GM19351 (cell line): ENCODE data around the gene CLEC1B.
"Not testable (repeated sequence)": the region's sequence is repeated elsewhere in the genome, so short reads cannot be mapped to it uniquely, and the experiment has no call there.

ENCODE experiments used
- ATAC-seq: cut with Tn5 transposase; IDR thresholded peaks from one replicate; pipeline ENCODE4 v1.9.1; 2021; ENCODE audit warnings: mild to moderate bottlenecking, moderate library complexity; ENCODE audit not compliant: unreplicated experiment

CLEC1B gene

DNA sequence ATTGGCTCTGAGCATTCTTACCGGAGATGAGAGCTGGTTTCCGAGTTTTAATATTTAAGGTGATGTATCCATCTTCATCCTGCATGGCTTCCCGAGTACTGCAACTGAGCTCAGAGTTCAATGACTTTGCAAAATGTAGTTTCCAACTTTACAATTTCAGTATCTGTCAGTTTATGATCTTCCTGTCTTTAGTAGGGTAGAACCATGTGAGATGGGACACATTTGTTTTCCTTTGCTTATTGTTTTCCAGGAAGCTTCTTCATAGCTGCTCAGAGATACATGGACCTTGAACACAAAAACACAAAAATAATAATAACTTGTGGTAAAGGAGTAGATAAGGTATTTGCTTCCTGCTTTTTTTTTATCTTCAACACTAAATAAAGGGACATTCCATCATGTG is at the start of gene CLEC1B:
CLEC1B (minus strand) TSS at position 106 of the 400 bp plus-strand sequence; CDS start at position 85, 21 bp downstream.
- ATAC-seq: no peak

DNA sequence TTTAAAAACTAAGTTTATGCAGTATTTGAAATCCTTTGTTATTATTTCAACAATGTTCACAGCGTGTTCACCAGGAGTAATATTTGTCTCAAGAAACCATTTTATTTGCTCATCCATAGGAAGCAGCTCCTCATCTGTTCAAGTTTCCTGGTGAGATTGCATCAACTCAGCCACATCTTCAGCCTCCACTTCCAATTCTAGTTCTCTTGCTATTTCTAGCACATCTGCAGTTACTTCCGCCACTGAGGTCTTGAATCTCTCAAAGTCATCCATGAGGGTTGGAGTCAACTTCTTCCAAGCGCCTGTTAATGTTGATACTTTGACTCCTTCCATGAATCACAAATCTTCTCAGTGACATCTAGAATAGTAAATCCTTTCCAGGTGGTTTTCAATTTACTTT is 49.6 kb upstream of the CLEC1B start:
- no peak for ATAC-seq

DNA sequence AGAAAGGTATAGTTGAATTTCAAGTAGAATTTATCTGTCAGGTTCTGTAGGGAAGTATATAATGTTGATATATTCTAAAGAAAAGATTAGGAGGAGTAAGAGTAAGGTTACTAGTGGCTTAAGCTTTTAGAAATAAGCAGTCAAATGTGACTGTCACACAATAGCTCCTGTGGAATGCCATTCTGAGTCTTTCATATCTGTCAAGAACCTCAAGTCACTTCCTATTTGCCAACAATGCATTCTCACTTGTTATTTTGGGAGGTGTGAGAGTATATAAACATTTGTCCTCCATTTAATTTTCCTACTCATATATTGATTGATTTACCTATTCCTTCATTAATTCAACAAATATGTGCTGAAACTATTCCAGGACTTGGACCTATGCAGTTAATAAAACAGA is 43.2 kb upstream of the CLEC1B start:
- ATAC-seq: no peak

DNA sequence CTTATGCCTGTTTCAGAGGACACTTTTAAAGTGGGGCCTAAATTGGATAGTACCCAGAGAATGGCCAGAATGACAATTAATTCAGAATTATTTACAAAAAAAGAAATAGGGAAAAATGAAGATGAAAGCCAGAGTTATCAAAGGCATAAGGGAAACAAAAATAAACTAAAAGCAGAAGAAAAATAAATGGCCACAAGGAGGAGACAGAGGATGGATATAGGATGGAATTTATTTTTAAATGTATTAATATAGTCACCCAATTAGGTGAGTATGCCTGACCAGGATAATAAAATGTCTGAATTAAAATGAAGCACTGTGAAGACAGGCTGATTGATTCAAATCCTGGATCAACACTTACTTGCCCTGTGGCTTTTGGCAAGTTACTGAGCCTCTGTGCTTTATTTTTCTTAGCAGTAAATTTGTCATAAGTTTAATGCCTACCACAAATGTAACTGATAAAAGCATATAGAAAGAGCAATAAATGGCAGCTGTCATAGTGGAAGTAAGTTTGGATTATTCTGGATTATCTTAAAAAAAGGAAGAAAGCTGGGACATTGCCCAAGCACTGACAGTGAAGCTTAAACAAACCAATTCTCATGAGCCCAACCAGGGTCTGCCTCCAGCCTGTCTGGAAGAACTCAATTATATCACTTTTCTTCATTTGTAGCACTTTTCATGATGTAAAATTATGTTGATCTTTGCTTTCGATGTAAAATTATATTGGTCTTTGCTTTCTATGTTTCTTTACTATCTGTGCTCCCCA is 35.0 kb upstream of the CLEC1B start:
- ATAC-seq: no peak

DNA sequence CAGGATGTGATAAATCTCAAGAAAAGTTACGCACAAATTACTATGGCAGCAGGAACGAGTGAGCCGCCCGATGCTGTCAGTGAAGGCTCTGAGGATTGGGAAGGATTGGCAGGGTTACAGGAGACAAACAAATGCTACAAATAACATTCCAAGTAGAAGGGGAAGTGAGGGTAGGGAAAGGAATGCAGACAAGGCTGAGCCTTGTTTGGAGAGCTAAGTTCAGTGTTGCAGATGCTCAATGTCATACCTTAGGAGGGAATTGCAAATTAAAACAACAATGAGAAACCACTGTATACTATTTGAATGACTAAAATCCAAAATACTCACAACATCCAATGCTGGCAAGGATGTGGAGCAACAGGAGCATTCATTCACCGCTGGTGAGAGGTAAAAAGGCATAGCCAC is 32.9 kb upstream of the CLEC1B start:
- ATAC-seq: no peak

DNA sequence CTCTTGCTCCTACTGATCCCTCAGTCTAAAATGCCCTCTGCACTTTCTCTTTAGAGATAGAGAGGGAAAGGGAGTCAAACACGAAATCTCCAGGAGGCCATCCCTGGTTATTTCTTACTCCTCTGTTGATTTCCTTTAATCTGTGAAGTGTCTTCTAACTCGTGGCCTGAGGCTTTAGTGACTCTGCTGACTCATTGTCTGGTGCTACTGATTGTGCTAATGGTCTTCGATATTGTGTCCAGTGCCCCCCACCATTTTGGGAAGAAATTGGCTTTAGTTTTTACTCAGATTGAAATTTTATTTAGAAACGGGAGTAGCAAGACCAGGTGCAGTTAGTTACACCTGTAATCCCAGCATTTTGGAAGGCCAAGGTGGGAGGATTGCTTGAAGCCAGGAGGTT is 32.4 kb upstream of the CLEC1B start:
- ATAC-seq: no peak

DNA sequence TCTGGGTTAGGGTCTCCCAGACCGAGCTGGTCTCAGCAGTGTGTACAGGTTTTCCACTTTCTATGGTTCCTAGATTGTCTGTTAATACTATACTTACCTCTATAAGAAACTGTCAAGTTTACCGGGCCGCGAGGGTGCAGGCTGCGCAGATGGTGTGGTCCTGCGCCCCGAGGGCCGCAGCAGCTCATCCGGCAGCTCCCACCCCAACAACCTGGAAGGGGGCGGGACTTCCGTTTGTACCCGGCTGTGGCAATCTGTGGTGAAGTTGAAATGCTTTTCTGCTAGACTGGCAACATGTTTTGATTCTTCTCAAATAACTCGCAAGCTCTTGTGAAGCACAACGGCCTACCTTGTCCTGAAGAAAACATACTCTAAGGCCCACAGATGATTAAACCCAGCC is 31.5 kb upstream of the CLEC1B start, which contains the start of gene CLEC9A:
CLEC9A (plus strand) TSS at position 237 of the 400 bp plus-strand sequence. CDS start 22,006 bp downstream, outside the sequence.
- ATAC-seq: no peak

DNA sequence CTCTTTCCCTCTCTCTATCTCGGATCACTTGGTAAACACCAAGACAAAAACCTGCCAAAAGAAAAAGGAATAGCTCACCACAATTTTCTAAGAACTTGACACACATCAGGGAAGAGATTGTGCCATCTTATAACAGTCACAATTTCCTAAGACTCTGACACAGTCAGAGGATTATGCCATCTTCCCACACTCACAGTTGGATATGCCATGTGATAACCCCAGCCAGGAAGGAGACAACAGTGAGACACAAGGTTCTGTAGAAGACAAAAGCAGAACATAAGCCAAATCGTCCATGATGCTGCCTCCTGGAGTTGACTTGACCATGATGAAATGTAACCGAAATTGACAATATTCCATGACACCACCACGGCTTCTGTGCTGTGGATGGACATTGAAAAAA is 28.8 kb upstream of the CLEC1B start:
- no peak for ATAC-seq

DNA sequence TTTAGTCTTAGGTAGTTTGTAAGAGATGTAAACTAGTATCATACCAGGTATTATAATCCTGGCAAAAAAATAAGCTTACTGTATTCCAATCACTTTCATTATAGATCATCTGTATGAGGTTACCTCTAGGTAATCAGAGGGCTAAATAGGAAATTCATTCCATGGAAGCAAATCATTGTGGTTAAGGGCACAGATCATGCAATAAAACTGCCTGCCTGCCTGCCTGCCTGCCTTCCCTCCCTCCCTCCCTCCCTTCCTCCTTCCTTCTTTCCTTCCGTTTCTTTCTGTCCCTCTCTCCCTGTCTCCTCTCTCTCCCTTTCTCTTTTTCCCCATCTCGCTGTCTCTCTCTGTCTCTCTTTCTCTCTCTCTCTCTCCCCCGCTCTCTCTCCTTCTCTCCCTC is 28.4 kb upstream of the CLEC1B start:
- no peak for ATAC-seq

DNA sequence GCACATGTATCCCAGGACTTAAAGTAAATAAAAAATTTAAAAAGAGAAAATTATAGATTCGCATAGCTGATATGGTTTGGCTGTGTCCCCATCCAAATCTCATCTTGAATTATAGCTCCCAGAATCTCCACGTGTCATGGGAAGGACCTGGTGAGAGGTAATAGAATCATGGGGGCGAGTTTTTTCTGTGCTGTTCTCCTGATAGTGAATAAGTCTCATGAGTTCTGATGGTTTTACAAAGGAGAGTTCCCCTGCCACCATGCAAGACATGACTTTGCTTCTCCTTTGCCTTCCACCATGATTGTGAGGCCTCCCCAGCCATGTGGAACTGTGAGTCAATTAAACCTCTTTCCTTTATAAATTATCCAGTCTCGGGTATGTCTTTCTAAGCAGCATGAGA is 27.7 kb upstream of the CLEC1B start:
- ATAC-seq: not testable (repeated sequence)

DNA sequence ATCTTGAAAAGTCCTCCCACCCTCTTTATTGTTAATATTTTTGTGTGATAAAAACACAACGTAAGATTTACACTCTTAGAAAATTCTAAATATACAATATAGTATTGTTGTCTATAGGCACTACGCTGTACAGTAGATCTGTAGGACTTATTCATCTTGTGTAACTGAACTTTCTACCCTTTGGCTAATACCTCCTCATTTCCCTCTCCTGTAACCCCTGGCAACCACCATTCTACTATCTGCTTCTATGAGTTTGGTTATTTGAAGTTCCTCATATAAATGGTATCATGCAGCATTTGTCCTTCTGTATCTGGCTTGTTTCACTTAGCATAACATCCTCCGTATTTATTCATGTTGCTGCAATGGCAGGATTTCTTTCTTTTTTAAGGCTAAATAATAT is 26.3 kb upstream of the CLEC1B start:
- ATAC-seq: no peak

DNA sequence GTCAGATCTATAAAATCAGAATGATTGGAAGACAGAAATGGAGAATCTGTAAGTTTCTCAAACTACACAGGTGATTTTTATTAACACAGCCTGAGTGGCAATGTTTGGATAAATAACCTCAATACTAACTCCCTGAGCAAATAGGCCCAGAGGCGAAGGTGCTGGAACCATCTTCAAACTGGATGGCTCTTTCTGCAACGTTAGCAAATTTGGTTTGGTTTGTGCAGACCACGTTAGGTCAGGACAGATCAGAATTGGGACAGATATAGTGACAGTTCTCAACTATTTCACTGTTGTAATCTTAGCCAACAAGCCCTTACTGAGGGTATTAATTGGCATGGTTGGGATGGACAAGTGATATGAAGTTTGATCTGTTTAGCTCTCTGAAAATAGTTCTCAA is 22.4 kb upstream of the CLEC1B start:
- no peak for ATAC-seq

DNA sequence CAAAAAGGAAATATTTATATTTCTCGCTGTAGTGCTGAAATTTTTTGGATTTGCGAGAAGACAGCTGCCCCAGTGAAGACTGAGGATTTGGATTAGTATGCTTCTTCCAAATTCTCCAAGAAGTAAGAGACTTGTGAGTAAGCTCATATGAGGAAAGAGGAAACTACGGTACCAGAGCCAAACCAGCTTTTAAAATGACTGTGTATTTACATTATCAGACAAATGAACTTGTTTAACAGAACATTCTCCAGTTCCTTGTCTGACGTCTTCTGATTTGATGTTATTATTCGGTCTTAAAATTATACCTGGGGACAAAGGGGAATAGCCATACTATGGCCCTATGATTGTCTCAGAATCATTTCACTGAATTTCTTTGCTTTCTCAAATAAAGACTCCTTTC is 19.5 kb upstream of the CLEC1B start:
- no peak for ATAC-seq

DNA sequence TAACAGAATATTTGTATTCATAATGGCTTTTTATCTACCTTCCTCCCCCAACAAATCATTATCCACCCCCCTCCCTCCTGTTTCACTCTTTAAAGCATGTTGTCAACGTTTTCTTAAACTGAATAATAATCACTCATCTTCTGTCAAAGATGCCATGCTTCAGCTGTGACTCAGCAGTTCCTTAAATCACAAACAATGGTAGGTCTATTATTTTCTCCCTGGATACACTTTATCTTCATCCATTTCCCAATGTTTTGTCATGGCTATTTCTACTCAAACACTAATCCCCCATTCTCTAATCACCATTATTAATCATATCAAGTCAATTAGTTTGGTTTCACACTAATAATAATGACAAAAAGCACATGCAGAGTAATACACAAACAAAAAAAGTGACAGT is 18.0 kb upstream of the CLEC1B start:
- ATAC-seq: no peak

DNA sequence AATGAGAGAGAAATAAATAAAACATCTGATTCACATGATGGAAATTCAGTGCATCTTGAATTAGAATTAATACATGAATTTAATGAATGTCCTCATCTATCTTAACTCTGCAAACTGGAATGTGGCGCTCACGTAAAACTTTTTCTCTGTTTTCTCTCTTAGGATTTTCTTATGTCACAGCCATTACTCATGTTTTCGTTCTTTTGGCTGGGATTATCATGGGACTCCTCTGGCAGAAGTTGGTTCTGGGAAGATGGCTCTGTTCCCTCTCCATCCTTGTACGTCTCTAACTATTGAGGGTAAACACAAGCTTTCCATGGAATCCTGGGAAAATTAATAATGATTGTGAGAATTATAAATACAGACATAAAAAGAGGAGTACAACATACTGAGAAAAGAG is 16.5 kb upstream of the CLEC1B start:
- no peak for ATAC-seq

DNA sequence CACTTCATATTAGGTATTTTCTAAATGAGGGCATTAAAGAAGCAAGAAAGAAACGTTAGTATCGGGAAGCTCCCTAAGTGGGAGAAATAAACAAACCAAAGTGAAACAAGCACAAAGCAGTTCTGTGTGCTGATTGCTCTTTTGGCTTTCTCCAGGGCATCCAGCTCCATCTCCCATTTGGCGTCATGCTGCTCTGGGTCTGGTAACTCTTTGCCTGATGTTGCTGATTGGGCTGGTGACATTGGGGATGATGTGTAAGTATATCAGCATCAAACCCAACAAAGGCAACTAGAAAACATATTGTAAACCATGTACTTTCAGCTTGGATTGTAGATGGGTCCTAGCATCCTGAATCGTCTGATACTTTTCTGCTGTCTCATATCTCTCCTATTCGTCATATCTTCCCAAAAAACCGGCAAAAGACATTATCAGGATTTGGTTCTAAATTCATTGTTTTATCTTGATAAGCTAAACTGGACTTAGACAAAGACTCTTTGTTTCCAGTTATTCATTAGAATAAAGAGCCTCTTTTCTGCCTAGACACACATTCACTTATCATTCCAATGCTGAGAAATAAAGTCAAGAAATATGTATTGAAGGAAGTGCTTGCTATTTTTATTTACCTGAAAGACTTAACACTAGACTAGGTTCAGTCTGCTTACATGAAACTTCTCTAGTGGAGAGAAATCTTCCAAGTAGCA is 13.9 kb upstream of the CLEC1B start:
- ATAC-seq: no peak

DNA sequence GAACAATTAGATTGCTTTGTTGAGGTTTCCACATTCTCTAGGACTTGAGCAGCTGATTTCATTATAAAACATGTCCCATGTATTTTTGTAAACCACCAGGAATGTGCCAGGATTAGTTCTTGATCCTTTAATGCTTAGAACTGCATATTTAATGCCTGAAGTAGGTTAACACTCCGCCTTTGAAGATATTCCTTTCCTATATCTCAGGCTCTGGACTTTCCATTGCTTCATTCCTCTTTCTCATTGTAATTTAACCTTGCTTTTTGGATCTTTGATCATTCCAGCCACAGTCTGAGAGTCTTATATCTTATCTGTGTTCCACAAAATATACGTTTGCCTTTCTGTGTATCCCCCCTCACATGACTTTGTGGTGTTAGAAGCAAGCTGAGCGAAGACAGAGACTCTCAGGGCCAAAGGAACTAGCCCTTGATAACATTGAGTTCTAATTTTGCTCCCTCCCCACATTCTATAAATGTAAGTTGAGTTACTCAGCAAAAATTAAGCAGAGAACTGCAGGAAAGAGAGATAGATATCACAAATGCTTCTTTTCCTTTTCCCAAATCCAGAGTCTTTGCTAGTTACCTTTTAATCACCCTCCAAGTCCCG is 2.4 kb upstream of the CLEC1B start:
- no peak for ATAC-seq

DNA sequence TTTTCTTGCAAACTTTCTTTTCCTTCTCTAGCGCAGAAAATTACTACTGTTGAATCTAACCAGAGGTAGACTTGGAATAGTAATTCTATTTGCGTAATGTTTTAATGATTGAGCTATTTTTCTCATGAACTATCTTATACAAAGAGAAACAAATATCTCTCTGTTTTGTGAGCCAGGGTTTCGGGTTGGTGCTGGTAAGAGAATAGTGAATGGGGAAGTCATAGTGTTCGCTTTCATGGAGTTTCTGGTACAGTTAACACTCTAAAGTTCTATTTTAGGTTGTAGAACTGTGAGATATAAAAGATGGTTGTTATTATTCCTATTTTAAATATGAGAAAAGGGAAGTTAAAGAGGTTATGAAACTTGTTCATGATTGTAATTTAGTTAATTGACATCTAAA is 6.6 kb downstream of the CLEC1B start:
- ATAC-seq: no peak

DNA sequence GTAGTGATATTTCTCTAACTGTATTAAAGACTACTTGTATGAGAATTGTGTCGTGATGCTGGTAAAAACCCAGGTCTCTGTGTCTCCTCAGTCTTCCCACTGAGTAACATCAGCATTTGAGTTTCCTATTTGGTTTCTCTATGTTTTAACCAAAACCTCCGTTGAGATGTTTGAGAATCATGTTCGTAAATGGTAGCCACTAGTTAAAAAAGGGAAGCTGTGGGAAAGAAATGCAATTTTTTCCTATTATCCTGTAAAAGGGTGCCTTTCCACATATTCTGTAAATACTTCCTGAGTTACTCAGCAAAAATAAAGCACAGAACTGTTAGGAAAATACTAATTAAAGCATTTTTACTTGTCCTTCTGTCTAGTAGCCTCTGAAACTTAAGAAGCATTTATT is 7.0 kb downstream of the CLEC1B start:
- ATAC-seq: no peak

DNA sequence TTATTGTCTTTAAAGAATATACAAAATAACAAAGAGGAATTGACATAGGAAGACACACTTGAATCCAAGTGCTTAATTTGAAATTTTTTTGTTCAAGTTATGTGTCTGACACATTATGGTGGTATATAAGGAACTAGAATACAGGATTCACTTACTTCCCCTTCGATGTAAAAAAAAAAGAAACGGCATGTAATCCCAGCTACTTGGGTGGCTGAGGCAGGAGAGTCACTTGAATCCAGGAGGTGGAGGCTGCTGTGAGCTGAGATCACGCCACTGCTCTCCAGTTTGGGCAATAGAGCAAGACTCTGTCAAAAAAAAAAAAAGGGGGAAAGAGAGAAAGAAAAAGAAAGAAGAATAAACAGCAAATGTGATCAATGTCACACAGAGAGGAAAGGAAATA is 18.8 kb downstream of the CLEC1B start:
- ATAC-seq: no peak

DNA sequence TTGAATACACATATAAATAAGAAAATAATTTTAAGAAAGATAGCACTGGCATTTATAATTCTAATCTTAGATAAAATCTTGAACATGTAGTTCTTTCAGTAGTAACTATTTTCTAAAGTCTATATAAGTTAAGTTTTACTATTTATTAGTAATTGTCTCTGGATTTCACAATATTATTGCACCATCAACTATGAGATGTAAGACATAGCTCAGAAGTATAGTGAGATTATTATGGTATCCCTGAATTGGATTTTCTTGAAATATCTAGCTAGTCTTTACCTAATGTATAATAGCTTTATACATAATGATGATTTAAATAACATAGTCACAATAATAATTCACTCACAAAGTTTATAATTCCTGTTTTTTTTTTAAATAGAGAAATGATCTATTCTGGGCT is 21.0 kb downstream of the CLEC1B start:
- no peak for ATAC-seq

DNA sequence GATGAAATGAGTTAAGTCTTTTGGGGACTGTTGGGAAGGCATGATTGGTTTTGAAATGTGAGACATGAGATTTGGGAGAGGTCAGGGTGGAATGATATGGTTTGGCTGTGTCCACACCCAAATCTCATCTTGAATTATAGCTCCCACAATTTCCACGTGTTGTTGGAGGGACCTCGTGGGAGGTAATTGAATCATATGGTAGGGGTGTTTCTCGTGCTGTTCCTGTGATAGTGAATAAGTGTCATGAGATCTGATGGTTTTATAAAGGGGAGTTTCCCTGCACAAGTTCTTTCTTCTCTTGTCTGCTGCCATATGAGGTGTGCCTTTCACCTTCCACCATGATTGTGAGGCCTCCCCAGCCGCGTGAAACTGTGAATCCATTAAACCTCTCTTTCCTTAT is 22.3 kb downstream of the CLEC1B start:
- not testable (repeated sequence) for ATAC-seq
